IMR-90 (cell line): Measurements from ENCODE around the gene TOE1. TPM values are rescaled to one million over a fixed set of nuclear protein-coding genes. Genes with fewer than 3 reads are reported as not detected.

Experiments
- ATAC-seq: fragments of 200-7000 bp; cut with Tn5 transposase; 2 replicates; pipeline ENCODE4 v1.9.1; 2020; ENCODE audit warnings: low read depth, mild to moderate bottlenecking, moderate library complexity
- BruUV-seq: library from RNA; stranded (reverse); fragments of 400-500 nt; replicated peaks from 2 replicates; lab custom pipeline; 2021; lab: Mats Ljungman, UMichigan
- CTCF ChIA-PET: fragments of 300-600 bp; formaldehyde crosslinking; extraction: SDS; loops from one replicate; lab custom pipeline; 2021; ENCODE audit warnings: antibody characterized with exemption; lab: Yijun Ruan, JAX
- POLR2A ChIA-PET: fragments of 300-600 bp; sonication (Branson Sonifier 250); formaldehyde crosslinking; loops from one replicate; lab custom pipeline; 2022; ENCODE audit warnings: antibody characterized with exemption; ENCODE audit not compliant: unreplicated experiment; lab: Charles Lee
- DNase-seq: peaks from one replicate; pipeline ENCODE4 v3.0.0; 2013
- H2AFZ ChIP-seq: replicated peaks from 2 replicates; pipeline ENCODE3; 2013; ENCODE audit warnings: low read length, mild to moderate bottlenecking; ENCODE audit not compliant: poor library complexity
- H2AK5ac ChIP-seq: 2 replicates; pipeline ENCODE4 v1.6.1; 2013; ENCODE audit warnings: low read depth, low read length, inconsistent platforms
- H2AK9ac ChIP-seq: replicated peaks from 2 replicates; pipeline ENCODE3; 2013; ENCODE audit warnings: mild to moderate bottlenecking, low read depth, low read length, moderate library complexity; ENCODE audit not compliant: poor library complexity
- H2BK120ac ChIP-seq: 2 replicates; pipeline ENCODE4 v1.6.1; 2013; ENCODE audit warnings: low read depth, low read length, inconsistent platforms
- H2BK15ac ChIP-seq: 3 replicates; pipeline ENCODE4 v1.6.1; 2013; ENCODE audit warnings: low read depth, low read length, inconsistent platforms
- H2BK20ac ChIP-seq: 2 replicates; pipeline ENCODE4 v1.6.1; 2013; ENCODE audit warnings: low read depth, mild to moderate bottlenecking, inconsistent platforms, low read length, moderate library complexity
- H2BK5ac ChIP-seq: 2 replicates; pipeline ENCODE4 v1.6.1; 2013; ENCODE audit warnings: mild to moderate bottlenecking, low read depth, low read length, inconsistent platforms; ENCODE audit not compliant: poor library complexity, severe bottlenecking
- H3K14ac ChIP-seq: replicated peaks from 2 replicates; pipeline ENCODE4 v1.6.1; 2013; ENCODE audit warnings: low read depth, low read length, inconsistent platforms
- H3K18ac ChIP-seq: 2 replicates; pipeline ENCODE4 v1.6.1; 2013; ENCODE audit warnings: low read depth, low read length, control low read depth
- H3K23ac ChIP-seq: 2 replicates; pipeline ENCODE4 v1.6.1; 2013; ENCODE audit warnings: low read depth, low read length, inconsistent platforms
- H3K27ac ChIP-seq: 2 replicates; pipeline ENCODE4 v1.5.1; 2013; ENCODE audit warnings: mild to moderate bottlenecking, control low read depth, low read length; ENCODE audit not compliant: insufficient read depth
- H3K27me3 ChIP-seq: 2 replicates; pipeline ENCODE4 v1.6.1; 2013; ENCODE audit warnings: low read length; ENCODE audit not compliant: control insufficient read depth, insufficient read depth
- H3K36me3 ChIP-seq: 2 replicates; pipeline ENCODE4 v1.6.1; 2013; ENCODE audit warnings: low read length, mixed read lengths; ENCODE audit not compliant: control insufficient read depth, insufficient read depth
- H3K4ac ChIP-seq: 2 replicates; pipeline ENCODE4 v1.6.1; 2013; ENCODE audit warnings: low read depth, low read length, inconsistent platforms
- H3K4me1 ChIP-seq: 2 replicates; pipeline ENCODE4 v1.6.1; 2013; ENCODE audit warnings: low read length, mixed read lengths; ENCODE audit not compliant: control insufficient read depth, insufficient read depth
- H3K4me2 ChIP-seq: 2 replicates; pipeline ENCODE4 v1.6.1; 2013; ENCODE audit warnings: low read depth, mild to moderate bottlenecking, control low read depth, low read length, moderate library complexity
- H3K4me3 ChIP-seq: 2 replicates; pipeline ENCODE4 v1.5.1; 2013; ENCODE audit warnings: low read depth, mild to moderate bottlenecking, control low read depth, low read length, moderate library complexity; ENCODE audit not compliant: insufficient read depth
- H3K56ac ChIP-seq: 2 replicates; pipeline ENCODE4 v1.6.1; 2013; ENCODE audit warnings: low read length, inconsistent platforms; ENCODE audit not compliant: insufficient read depth; ENCODE audit errors: extremely low read depth
- H3K79me1 ChIP-seq, 2 experiments: 2 replicates each; pipeline ENCODE4 v1.6.1; 2013; ENCODE audit warnings: low read length in 2 of 2, inconsistent platforms in 1 of 2, low read depth in 1 of 2
- H3K9ac ChIP-seq: 2 replicates; pipeline ENCODE4 v1.6.1; 2013; ENCODE audit warnings: low read depth, low read length, control low read depth
- H3K9me1 ChIP-seq: 2 replicates; pipeline ENCODE4 v1.6.1; 2013; ENCODE audit warnings: low read length, inconsistent platforms; ENCODE audit not compliant: insufficient read depth
- H3K9me3 ChIP-seq: 2 replicates; pipeline ENCODE4 v1.6.1; 2013; ENCODE audit warnings: low read length; ENCODE audit not compliant: control insufficient read depth, insufficient read depth
- H4K20me1 ChIP-seq: 2 replicates; pipeline ENCODE4 v1.6.1; 2013; ENCODE audit warnings: low read length, inconsistent platforms; ENCODE audit not compliant: insufficient read depth
- H4K5ac ChIP-seq: 2 replicates; pipeline ENCODE4 v1.6.1; 2013; ENCODE audit warnings: mild to moderate bottlenecking, low read depth, low read length, control low read depth
- H4K8ac ChIP-seq, 2 experiments: 2 replicates each; pipeline ENCODE4 v1.6.1; 2013; ENCODE audit warnings: low read depth in 2 of 2, low read length in 2 of 2, control low read depth in 1 of 2, inconsistent platforms in 1 of 2
- H4K91ac ChIP-seq: 2 replicates; pipeline ENCODE4 v1.6.1; 2013; ENCODE audit warnings: low read depth, low read length, inconsistent platforms; ENCODE audit not compliant: insufficient read depth
- BHLHE40 ChIP-seq: fragments of 150-350 bp; IDR thresholded peaks from 2 replicates; pipeline ENCODE4 v1.6.1; 2016; ENCODE audit warnings: mild to moderate bottlenecking, low read depth, low read length
- CEBPB ChIP-seq: IDR thresholded peaks from 2 replicates; pipeline ENCODE4 v1.6.1; 2012; ENCODE audit warnings: low read depth, low read length, improper control_type of control experiment
- FOS ChIP-seq: fragments of 150-350 bp; IDR thresholded peaks from 2 replicates; pipeline ENCODE4 v1.6.1; 2016; ENCODE audit warnings: low read depth, low read length
- MXI1 ChIP-seq: IDR thresholded peaks from 2 replicates; pipeline ENCODE4 v1.6.1; 2012; ENCODE audit warnings: low read depth, mild to moderate bottlenecking, low read length, moderate library complexity, borderline replicate concordance
- RAD21 ChIP-seq: IDR thresholded peaks from 2 replicates; pipeline ENCODE4 v1.6.1; 2012; ENCODE audit warnings: low read length, improper control_type of control experiment
- USF2 ChIP-seq: fragments of 150-350 bp; IDR thresholded peaks from 2 replicates; pipeline ENCODE4 v1.6.1; 2017; ENCODE audit warnings: mild to moderate bottlenecking, antibody characterized with exemption, low read length, low read depth
- WGBS, 2 experiments: methylation state at CpG; one replicate each; pipeline versions ENCODE4 v1.1.5 to v1.1.7; 2013; ENCODE audit warnings: missing lambda C conversion rate in 2 of 2; ENCODE audit not compliant: insufficient read length in 1 of 2; ENCODE audit errors: extremely low coverage in 2 of 2; 5-methylcytosine and 5-hydroxymethylcytosine counted together
- dilution Hi-C: fragments of 300-500 bp; cut with HindIII; formaldehyde crosslinking; loops from one replicate; pipeline ENCODE4 v1.14.3; 2018; ENCODE audit warnings: low sequenced_read_pairs; ENCODE audit not compliant: unreplicated experiment
- in situ Hi-C: fragments of 300-500 bp; cut with MboI; formaldehyde crosslinking; loops from 3 replicates; pipeline ENCODE4 v1.14.3; 2019; ENCODE audit warnings: low sequenced_read_pairs, inconsistent platforms, mixed read lengths
- intact Hi-C: fragments of 100-400 bp; cut with micrococcal nuclease; formaldehyde crosslinking; loops from 2 replicates; pipeline ENCODE4 v1.10.0; 2022
- polyA plus RNA-seq, 3 experiments: library from polyadenylated mRNA; depleted of rRNA; stranded (reverse); fragments of >200 nt; gene quantifications; 2 replicates each; pipeline ENCODE4 v1.2.3, GENCODE V29; 2012; ENCODE audit warnings: low replicate concordance in 1 of 3
- total RNA-seq: library from RNA; depleted of rRNA; stranded (reverse); fragments of >200 nt; gene quantifications from 2 replicates; pipeline ENCODE4 v1.2.3, GENCODE V29; 2012

The TOE1 gene
- total and polyA plus RNA-seq, 2 of the 4 experiments (the other 2 are of a cell fraction) = 15.5 to 18.6 TPM

DNA sequence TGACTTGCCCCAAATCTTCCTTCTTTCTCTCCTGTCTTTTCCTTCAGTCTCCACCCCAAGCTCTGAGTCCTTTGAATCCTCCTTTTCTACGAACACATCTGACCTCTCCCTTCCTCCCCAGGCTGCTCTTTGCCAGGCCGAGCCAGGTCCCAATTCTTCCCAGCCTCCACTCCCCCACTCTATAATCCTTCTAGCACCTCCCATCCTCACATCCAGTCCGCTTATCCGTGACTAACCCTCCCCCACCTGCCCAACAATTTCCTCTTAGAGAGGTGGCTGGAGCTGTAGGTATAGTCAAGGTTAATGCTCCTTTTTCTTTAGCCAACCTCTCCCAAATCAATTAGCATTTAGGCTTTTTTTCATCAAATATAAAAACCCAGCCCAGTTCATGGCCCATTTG, 22.8 kb upstream of the TOE1 start:
- POLR2A ChIA-PET = no interaction called here
- Histone ChIP-seq H2BK20ac (no peak overlapping the region), H2AK5ac (no peak overlapping the region), H3K4me1 (no peaks in the 10 kb centered on the region), H3K9ac (no peak overlapping the region), H2BK5ac (no peak overlapping the region), H3K56ac (no peak overlapping the region), H4K91ac (no peak overlapping the region), H3K79me1 (no peaks in the 10 kb centered on the region), H2BK15ac (no peak overlapping the region), H3K4me3 (no peak overlapping the region), H4K8ac (no peak overlapping the region), H3K4me2 (no peak overlapping the region), H3K9me3 (peaks cover 2% of the 10 kb centered on the region; the same call in 1 of the 2 replicates), H3K36me3 (no peaks in the 10 kb centered on the region), H3K9me1 (no peaks in the 10 kb centered on the region), H3K14ac (no peak overlapping the region), H2BK120ac (no peak overlapping the region), H4K20me1 (no peaks in the 10 kb centered on the region), H3K18ac (no peak overlapping the region), H3K23ac (no peak overlapping the region), H3K27ac (no peak overlapping the region), H2AFZ (no peak overlapping the region), H2AK9ac (no peak overlapping the region), H3K4ac (no peak overlapping the region), H3K27me3 (peaks cover 13% of the 10 kb centered on the region; the same call in 1 of the 2 replicates), H4K5ac (no peak overlapping the region)
- in situ Hi-C loops (no loop called here), intact Hi-C loops (no loop called here), dilution Hi-C loops (no loop called here)
- DNase-seq = no peak
- no CpG with 5 or more reads among the region's 4 CpGs for WGBS, 2 experiments
- BruUV-seq = no TSS peak
- CTCF ChIA-PET = no interaction called here
- no peak for ATAC-seq
- no peak for TF ChIP-seq BHLHE40
- no peak for TF ChIP-seq USF2
- TF ChIP-seq CEBPB = no peak
- no peak for TF ChIP-seq MXI1
- TF ChIP-seq FOS = no peak
- TF ChIP-seq RAD21 = no peak
